Activated CD4-positive, CD25-positive, alpha-beta regulatory T cell (primary cell): ENCODE results near the gene SLC37A2.
A peak's percentile ranks its signal among the peaks of the same experiment; 100 is the strongest.
"Not testable (repeated sequence)": the region's sequence is repeated elsewhere in the genome, so short reads cannot be mapped to it uniquely, and the experiment has no call there.

Experiments
- DNase-seq, 4 experiments: peaks; one replicate each; lab custom pipeline; 2025; lab: John Stamatoyannopoulos, UW

The SLC37A2 gene

GRCh38 chr11:125062931-125063428, at the start of gene SLC37A2:
Gene SLC37A2, plus strand, starts transcription at chr11:125063305. Its CDS starts 63 bp downstream, at chr11:125063368.
- peak in 1 of 4 experiments; percentile 19 for DNase-seq

- DNase-seq, result no peak
Measured at GRCh38 chr11:125016413-125016812, 46.7 kb upstream of the SLC37A2 start.

DNA sequence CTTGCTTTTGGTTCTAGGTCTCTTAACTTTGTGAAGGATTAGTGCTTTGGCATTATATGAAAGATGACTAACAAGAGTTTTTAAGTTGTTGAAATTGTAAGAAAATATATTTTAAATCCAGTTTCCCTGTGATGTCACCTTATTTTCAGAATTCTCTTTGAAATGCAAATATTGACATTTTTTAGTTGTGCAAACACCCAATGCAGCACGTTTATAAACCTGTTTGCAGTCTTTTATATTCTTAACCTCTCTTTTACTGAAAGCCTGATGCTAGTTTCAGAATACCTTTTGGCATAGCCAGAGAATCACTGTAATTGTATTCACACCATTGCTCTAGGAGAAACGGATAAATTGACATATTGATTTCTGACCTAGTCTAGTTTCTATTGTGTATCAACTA, 42.8 kb upstream of the SLC37A2 start:
- no peak for DNase-seq

DNA sequence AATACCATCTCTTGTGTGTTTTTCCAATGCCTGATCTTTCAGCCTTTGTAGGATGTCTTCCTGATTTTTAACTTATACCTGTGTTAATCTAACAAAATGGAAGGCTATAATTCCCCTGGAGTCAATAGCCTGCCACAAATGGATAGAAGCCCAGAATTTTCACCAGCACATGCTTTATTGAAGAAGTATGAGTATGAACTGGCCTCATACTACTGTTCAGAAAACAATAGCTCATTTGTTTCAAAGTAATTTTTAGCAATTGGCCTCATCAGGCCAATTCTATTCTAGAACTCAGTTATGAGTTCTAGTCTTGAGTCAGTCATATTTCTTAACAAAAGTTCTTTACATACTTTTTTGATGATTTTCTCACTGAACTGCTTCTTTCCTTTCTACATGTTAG, 40.6 kb upstream of the SLC37A2 start:
- no peak for DNase-seq

- no peak for DNase-seq
Measured at GRCh38 chr11:125025968-125026367, 37.1 kb upstream of the SLC37A2 start.

- DNase-seq, result not testable (repeated sequence)
Measured at GRCh38 chr11:125029431-125029830, 33.7 kb upstream of the SLC37A2 start.

DNA sequence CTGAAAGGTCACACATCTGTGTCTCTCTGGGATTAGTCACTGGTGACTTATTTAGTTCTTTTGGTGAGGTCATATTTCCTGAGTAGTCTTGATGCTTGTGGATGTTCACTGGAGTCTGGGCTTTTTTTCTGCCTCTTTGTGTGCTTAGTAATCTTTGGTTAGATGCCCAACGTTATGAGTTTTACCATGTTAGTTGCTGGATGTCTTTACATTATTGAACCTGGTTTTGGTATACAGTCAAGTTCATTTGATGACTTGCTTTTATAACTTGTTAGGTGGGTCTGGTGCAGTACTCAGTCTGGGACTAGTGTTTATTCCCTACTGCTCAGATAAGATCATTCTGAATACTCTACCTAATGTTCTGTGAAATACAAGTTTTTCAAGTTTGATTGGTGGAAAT, 26.2 kb upstream of the SLC37A2 start:
- no peak for DNase-seq

- no peak for DNase-seq
Measured at GRCh38 chr11:125049164-125049792, 13.8 kb upstream of the SLC37A2 start.

GRCh38 chr11:125052047-125052446, 11.1 kb upstream of the SLC37A2 start:
- DNase-seq, result no peak

DNA sequence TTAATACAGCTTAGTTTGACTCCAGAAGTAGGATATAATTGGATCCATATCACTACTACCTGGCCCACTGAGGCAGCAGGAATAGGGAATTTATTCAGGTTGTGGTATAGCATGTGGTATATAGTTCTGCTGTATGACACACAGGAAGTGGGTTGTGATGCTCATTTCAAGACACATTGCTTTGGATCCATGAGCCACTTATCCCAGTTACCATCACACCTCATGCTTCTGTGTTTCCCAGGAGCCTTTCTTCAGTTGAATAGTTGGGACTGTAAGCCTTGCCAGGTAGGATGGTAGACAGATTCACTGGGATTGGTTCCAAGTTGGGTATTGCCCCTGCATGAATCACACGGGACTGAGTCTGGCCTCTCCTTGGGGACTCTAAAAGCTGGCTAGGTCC, 9.9 kb upstream of the SLC37A2 start:
- no peak for DNase-seq

GRCh38 chr11:125055107-125055715, 7.9 kb upstream of the SLC37A2 start:
- DNase-seq, result no peak

GRCh38 chr11:125056111-125056510, 7.0 kb upstream of the SLC37A2 start:
- DNase-seq, result not testable (repeated sequence)

DNA sequence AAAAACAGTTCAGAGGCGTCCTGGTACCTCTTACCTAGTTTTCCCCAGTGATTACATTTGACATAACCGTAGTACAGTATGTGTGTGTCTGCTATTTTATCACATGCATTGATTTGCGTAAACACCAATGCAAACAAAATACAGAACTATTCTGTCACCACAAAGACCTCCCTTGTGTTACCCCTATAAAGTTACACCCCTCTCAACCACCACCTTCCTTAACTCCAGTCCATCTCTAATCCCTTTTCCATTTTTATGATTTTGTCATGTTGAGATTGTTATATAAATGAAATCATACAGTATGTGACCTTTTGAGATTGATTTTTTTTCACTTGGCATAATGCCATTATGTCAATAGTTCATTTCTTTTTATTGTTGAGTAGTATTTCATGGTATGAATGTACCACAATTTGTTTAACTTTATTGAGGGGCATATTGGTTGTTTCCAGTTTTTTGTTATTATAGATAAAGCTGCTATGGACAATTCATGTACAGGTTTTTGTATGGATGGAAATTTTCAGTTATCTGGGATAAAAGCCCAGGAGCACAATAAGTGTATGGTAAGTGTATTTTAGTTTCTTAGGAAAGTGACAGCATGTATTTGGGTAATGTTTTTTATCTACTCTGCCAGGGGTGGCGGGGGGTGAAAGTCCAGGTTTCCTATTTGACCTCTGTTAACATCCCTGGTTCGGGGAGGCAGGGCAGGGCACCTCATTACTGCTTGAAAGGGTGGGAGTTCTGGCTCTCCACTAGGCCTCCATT, 6.0 kb upstream of the SLC37A2 start:
- no peak for DNase-seq

DNA sequence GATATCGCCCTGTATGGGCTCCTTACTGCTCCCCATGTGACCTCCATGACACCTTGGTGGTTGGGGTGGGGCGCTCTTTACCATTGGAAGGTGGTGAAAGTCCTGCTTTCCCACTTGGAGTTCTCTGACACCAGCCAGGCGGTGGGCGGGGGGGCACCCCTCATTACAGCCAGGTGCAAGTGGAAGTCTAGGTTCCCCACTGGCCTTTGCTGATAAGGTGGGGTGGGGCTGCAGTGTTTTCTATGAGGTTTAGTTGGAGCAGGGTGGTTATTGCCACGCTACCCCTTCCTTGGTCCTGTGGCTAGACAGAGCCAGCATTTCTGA, 5.5 kb upstream of the SLC37A2 start:
- DNase-seq, result no peak

DNA sequence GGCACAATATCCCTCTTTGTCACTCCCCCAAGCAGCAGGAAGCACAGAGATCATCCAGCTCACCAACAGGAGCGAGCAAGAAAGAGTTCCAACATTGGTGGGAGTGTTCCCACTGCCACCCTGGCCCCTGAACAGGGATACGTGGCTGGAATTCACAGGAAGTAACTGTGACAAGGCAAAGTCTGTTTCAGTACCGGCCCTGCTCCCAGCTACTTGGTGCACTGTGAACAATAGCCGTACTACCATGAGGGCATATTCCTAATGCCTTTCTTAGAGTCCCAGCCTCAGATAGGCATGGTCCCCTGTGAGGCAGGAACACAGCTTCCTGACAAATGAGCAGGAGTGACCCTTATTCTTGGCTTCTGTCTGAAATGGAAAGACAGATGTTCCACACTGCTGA, 1.8 kb upstream of the SLC37A2 start:
- no peak for DNase-seq

- no peak for DNase-seq
Measured at GRCh38 chr11:125062218-125062930, 731 bp upstream of the SLC37A2 start.

DNA sequence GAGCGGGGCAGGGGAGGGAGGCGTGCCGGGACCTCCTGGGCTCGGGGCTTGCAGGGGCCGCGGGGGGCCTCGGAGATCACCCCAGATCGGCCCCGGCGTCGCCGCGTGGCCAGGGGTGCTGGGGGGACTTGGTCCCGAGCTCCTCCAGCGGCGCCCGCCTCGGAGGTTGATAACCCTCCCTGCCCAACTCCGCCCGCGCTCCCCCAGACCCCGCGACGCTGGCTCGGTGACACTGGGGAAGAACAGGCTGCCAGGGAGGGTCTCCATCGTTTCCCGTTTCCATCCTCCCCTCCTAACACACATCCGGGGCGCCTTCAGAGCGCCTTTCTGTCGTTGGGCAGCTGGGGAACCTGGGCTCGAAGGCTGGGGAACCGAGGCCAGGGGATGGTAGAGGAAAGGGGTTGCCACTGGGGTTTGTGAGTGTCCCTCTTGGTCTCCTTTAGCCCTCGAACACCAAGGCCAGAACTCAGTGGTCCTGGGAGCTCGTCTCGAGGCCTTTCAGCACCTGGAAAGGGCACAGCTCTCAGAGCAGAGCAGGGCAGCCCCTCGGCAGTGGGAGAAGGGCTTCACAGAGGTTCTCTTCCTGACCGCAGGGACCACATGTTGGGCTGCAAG, 431 bp downstream of the SLC37A2 start:
- no peak for DNase-seq

DNA sequence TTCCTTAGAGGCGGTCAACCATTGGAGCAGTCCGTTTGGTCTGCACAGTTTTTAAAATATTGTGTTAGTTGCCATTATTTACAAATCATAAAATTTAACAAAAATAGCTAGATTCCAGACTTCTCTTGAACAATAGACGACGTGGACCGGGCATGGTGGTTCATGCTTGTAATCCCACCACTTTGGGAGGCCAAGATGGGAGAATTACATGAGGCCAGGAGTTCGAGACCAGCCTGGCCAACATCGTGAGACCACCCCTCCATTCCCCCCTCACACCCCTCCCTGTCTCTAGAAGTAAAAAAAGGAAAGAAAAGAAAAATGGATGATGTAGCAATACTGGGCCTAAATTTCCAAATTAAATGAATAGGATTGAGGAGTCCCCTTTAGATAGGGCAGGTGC, 965 bp downstream of the SLC37A2 start:
- DNase-seq, result no peak

DNA sequence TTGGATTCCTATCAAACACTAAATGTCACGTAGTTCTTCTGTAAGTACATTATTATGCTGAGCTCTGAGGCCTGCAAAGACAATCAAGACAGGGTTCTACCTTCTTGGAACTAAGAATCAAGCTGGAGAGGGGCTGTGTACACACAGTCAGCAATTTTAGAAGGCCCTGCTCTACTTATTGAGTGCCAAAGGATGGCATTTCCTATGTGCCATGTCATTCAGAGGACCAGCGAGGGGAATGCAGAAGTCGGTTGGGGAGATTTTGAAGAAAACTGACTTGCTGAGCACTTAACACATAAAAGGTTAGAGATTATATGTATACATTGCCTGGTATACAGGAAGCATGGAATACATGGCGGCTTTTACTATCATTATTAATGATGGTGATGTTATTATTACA, 5.3 kb downstream of the SLC37A2 start:
- DNase-seq, result no peak

GRCh38 chr11:125069008-125069407, 5.9 kb downstream of the SLC37A2 start:
- DNase-seq, result no peak

DNA sequence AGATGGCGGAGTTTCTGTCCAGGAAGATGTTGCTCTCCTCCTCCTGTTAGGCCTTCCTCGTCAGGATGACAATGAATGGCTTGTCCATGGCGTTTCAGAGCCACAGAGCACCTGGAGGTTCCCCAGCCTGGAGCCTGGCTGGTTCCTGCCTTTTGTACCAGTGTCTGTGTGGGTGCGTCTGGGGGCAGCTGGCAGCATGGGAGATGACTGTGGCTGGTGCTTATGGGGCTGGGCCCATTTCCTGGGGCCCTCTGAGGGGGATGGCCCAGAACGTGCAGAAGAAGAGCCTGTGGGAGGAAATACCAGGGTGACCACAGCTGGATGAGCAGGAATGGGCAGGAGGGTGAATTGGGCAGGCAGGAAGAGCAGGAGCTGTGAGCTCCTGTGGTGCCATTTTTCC, 6.7 kb downstream of the SLC37A2 start:
- DNase-seq, result no peak

GRCh38 chr11:125070699-125071254, 7.7 kb downstream of the SLC37A2 start:
- no peak for DNase-seq
